Tibial nerve (tissue), 4 donors: ENCODE data around the gene GPX5. TPM values are rescaled to one million over a fixed set of nuclear protein-coding genes. Genes with fewer than 3 reads are reported as not detected.

ENCODE experiments used
- DNase-seq, 2 donors: peaks; one replicate each; pipeline ENCODE4 v3.0.0-alpha.2; 2019; ENCODE audit warnings: low spot score in 2 of 2
- H3K27ac ChIP-seq, 4 donors: fragments of 200-600 bp; sonication (generic) in 3 of 4; one replicate each; pipeline ENCODE4 v1.5.1; 2017 to 2019; ENCODE audit warnings: mild to moderate bottlenecking in 1 of 4
- H3K27me3 ChIP-seq, 2 donors: fragments of 200-600 bp; sonication (generic) in 1 of 2; one replicate each; pipeline versions ENCODE4 v1.5.1 to v1.6.0; 2017 to 2019
- H3K36me3 ChIP-seq, 3 donors: fragments of 200-600 bp; sonication (generic); one replicate each; pipeline ENCODE4 v1.5.1; 2018 to 2019
- H3K4me1 ChIP-seq, 4 donors: fragments of 200-600 bp; sonication (generic) in 3 of 4; one replicate each; pipeline ENCODE4 v1.5.1; 2017 to 2019
- H3K4me3 ChIP-seq, 4 donors: fragments of 200-600 bp; sonication (generic) in 3 of 4; one replicate each; pipeline ENCODE4 v1.5.1; 2017 to 2019; ENCODE audit warnings: mild to moderate bottlenecking in 1 of 4, moderate library complexity in 1 of 4
- H3K9me3 ChIP-seq, 4 donors: fragments of 200-600 bp; sonication (generic) in 3 of 4; one replicate each; pipeline ENCODE4 v1.5.1; 2017 to 2019
- EP300 ChIP-seq, 2 donors: sonication (generic); formaldehyde crosslinking; IDR thresholded peaks; one replicate each; pipeline ENCODE4 v1.6.1; 2017; ENCODE audit warnings: antibody characterized with exemption in 2 of 2, mild to moderate bottlenecking in 1 of 2
- POLR2A ChIP-seq, 2 donors: fragments of 450-650 bp; IDR thresholded peaks; one replicate each; pipeline ENCODE4 v1.6.1; 2017; ENCODE audit warnings: antibody characterized with exemption in 2 of 2, mild to moderate bottlenecking in 2 of 2, moderate library complexity in 2 of 2
- WGBS, 2 donors: methylation state at CpG; one replicate each; pipeline ENCODE4 v1.1.5; 2018; 5-methylcytosine and 5-hydroxymethylcytosine counted together
- total RNA-seq, 4 donors: library from RNA; depleted of rRNA; stranded (reverse); fragments of >200 nt; gene quantifications; one replicate each; pipeline ENCODE4 v1.1.0, GENCODE V29; 2016
- TF ChIP-seq, protein P1 (sequence below), 5 experiments: fragments of 200-600 bp in 3 of 5; fragments of 450-650 bp in 2 of 5; sonication (generic) in 3 of 5; IDR thresholded peaks; one replicate each; pipeline ENCODE4 v1.5.1; 2016 to 2019; ENCODE audit warnings: antibody characterized with exemption in 5 of 5, mild to moderate bottlenecking in 3 of 5, moderate library complexity in 2 of 5

Gene GPX5
- total RNA-seq, 4 donors from 2014 or later = not detected

DNA sequence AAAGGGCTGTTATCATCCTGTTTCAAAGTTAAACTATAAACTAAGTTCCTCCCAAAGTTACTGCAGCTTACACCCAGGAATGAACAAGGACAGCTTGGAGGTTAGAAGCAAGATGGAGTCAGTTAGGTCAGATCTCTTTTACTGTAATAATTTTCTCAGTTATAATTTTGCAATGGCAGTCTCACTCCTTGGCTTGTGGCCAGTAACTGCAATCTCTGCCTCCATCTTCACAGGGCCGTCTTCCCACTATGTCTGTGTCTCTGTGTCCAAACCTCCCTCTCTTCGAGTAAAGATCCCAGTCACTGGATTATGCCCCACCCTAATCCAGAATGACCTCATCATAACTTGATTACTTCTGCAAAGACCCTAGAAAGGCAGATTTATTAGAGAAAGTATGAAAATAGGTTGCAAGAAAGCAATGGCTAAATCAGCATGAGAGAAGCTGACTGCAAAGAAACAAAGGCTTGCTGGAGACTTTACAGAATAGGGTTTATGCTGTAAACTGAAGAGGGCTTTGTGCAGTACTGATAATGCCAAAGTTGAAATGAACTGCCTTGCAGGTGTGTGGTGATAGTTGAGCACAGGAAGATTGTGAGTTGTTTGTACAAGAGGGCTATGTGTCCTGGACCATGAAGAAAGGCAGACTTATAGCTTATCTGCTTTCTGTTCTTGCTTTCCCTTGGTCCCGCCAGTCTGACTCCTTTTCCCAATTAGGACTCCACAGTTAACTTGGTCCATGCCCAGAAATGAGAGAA lies 38.5 kb upstream of the GPX5 start:
- no peak for DNase-seq
- H3K27ac ChIP-seq = no peak overlapping the region
- H3K27me3 ChIP-seq = peaks cover 0 to 31% of the 10 kb centered on the region in 2 donors
- no peaks in the 10 kb centered on the region for H3K36me3 ChIP-seq
- H3K9me3 ChIP-seq = no peaks in the 10 kb centered on the region
- 53 to 56% methylated on average over 3 of the region's 3 CpGs for WGBS, 2 donors
- TF ChIP-seq POLR2A (IDR thresholded peaks at IDR 0.05) (no peak), EP300 (IDR thresholded peaks at IDR 0.05) (no peak)
- TF ChIP-seq, protein P1, sequence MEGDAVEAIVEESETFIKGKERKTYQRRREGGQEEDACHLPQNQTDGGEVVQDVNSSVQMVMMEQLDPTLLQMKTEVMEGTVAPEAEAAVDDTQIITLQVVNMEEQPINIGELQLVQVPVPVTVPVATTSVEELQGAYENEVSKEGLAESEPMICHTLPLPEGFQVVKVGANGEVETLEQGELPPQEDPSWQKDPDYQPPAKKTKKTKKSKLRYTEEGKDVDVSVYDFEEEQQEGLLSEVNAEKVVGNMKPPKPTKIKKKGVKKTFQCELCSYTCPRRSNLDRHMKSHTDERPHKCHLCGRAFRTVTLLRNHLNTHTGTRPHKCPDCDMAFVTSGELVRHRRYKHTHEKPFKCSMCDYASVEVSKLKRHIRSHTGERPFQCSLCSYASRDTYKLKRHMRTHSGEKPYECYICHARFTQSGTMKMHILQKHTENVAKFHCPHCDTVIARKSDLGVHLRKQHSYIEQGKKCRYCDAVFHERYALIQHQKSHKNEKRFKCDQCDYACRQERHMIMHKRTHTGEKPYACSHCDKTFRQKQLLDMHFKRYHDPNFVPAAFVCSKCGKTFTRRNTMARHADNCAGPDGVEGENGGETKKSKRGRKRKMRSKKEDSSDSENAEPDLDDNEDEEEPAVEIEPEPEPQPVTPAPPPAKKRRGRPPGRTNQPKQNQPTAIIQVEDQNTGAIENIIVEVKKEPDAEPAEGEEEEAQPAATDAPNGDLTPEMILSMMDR (IDR thresholded peaks at IDR 0.05) = no peak
- H3K4me3 ChIP-seq = no peak overlapping the region
- H3K4me1 ChIP-seq = peaks cover 0 to 11% (median 0%) of the 10 kb centered on the region in 4 donors

GRCh38 chr6:28488916-28489365 lies 36.7 kb upstream of the GPX5 start:
- Histone ChIP-seq H3K4me3 (peak overlapping the region; percentile 12 to 49 (median 26)), H3K9me3 (no peaks in the 10 kb centered on the region), H3K27ac (peak overlapping the region in 2 of 4 donors; percentile 20 to 54), H3K36me3 (no peaks in the 10 kb centered on the region), H3K27me3 (peaks cover 0 to 32% of the 10 kb centered on the region in 2 donors), H3K4me1 (peaks cover 0 to 11% (median 0%) of the 10 kb centered on the region in 4 donors)
- TF ChIP-seq POLR2A (IDR thresholded peaks at IDR 0.05) (no peak), EP300 (IDR thresholded peaks at IDR 0.05) (no peak)
- TF ChIP-seq, protein P1 (IDR thresholded peaks at IDR 0.05) = no peak
- 18 to 19% methylated on average over 14 of the region's 14 CpGs for WGBS, 2 donors
- DNase-seq = peak in 1 of 2 donors; percentile 7

DNA sequence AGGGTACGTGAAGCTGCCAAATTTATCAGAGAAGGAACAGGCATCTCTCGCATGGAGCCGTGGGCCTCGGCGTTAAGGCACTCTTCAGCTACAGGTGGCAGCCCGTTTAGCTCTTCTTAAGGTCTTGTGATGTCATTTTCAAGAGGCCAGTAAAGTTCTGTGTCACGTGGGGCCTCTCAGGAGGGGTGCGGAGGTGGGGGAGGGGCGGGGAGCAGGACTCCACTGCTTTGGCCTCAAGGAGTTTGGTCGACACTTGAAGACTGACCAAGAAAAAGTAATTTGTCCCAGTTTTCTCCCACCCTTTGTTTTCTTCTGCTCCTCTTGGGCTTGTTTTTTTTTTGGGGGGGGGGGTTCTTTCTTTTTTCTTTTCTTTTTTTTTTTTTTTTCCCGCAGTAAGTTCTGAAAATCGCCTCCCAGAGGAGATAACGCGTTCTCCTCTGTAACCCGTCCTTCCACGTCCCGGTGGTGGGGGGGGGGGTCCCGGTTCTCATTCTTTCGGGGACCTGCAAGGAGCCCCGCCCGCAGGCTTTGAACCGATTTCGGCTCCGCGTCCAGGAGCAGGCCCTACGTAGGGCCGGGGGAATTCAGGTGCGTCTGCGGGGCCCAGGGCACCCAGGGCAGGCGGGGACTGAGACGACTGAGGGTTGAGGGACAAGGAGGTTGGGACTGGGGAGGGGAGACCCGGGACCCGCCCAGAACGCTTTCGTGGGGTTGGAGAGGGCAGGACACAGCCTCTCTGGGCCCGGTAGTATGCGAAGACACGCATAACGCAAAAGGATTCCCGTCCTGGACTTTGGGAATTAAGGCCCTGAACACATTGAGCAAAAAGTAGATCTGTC lies 36.1 kb upstream of the GPX5 start:
- peaks cover 0 to 11% (median 0%) of the 10 kb centered on the region in 4 donors for H3K4me1 ChIP-seq
- no peaks in the 10 kb centered on the region for H3K36me3 ChIP-seq
- no peaks in the 10 kb centered on the region for H3K9me3 ChIP-seq
- TF ChIP-seq EP300 (IDR thresholded peaks at IDR 0.05) = no peak
- TF ChIP-seq, protein P1 (IDR thresholded peaks at IDR 0.05) = no peak
- TF ChIP-seq POLR2A (IDR thresholded peaks at IDR 0.05) = no peak
- peak overlapping the region in 3 of 4 donors; percentile 20 to 70 (median 26) for H3K27ac ChIP-seq
- peak in 1 of 2 donors; percentile 18 for DNase-seq
- WGBS, 2 donors = 5% methylated on average over 35 to 38 of the region's 40 CpGs
- H3K4me3 ChIP-seq = peak overlapping the region; percentile 10 to 49 (median 26)
- H3K27me3 ChIP-seq = peaks cover 0 to 32% of the 10 kb centered on the region in 2 donors

DNA sequence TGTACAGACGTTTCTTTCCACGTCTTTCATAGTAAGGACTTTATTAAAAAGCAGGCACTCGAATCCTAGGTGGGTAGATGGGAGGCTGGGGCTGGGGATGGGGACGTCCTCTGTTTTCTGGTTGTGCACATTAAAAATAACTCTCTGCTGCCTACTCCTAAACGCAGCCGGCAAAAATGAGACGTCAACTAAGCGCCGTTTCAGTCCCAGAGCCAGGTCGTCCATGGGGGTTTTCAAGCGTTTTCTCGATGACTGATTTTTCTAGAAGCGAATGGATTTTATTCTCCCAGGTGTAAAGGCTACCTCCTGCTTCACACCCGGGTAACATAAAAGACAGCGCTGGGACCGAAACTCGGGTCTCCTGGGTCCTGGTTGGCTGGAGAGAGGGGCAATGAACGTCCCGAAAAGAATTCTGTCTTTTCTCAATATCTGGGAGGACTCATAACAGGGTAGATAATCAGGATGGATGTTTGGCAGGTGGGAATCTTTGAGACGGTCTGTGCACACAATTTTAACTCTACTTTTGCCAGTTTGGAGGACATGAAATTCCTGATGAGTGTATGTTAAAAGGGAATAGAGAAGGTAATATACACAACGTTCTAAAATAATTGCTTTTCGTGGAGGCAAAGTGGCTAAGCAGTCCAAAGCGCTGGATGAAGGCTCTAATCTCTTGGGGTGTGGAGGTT lies 35.3 kb upstream of the GPX5 start:
- Histone ChIP-seq H3K27me3 (peaks cover 0 to 32% of the 10 kb centered on the region in 2 donors), H3K4me3 (peak overlapping the region; percentile 10 to 49 (median 26)), H3K4me1 (peaks cover 0 to 11% (median 0%) of the 10 kb centered on the region in 4 donors), H3K27ac (peak overlapping the region in 2 of 4 donors; percentile 26 to 70), H3K9me3 (no peaks in the 10 kb centered on the region), H3K36me3 (no peaks in the 10 kb centered on the region)
- WGBS, 2 donors = 8 to 10% methylated on average over 23 of the region's 23 CpGs
- DNase-seq = no peak
- TF ChIP-seq, protein P1 (IDR thresholded peaks at IDR 0.05) = no peak
- TF ChIP-seq EP300 (IDR thresholded peaks at IDR 0.05) (no peak), POLR2A (IDR thresholded peaks at IDR 0.05) (no peak)
